Measurements from ENCODE around the gene SARDH.

Gene SARDH

GRCh38 chr9:133615606-133616188 lies 122.5 kb downstream of the SARDH start:
- DNase-seq (no peak), ATAC-seq (ENCODE audit: insufficient read depth, low read depth) (no peak)
- Histone ChIP-seq H4K20me1 (ENCODE audit: insufficient read depth, low read length) (no peaks in the 10 kb centered on the region), H2AFZ (ENCODE audit: low read depth, low read length) (no peak overlapping the region), H3K27me3 (ENCODE audit: insufficient read depth, low read length, poor library complexity) (no peaks in the 10 kb centered on the region), H3K79me2 (ENCODE audit: insufficient read depth, low read length) (no peaks in the 10 kb centered on the region), H3K27ac (ENCODE audit: low read length) (no peak overlapping the region), H3K36me3 (ENCODE audit: insufficient read depth, low read length) (no peaks in the 10 kb centered on the region), H3K9ac (ENCODE audit: low read depth, low read length) (no peak overlapping the region), H3K4me1 (ENCODE audit: insufficient read depth, low read length) (peaks cover 17% of the 10 kb centered on the region), H3K4me3 (ENCODE audit: low read depth in 1 of 2, low read length in 2 of 2) (no peak overlapping the region), H3K4me2 (ENCODE audit: insufficient read depth, low read length) (no peak overlapping the region), H3K9me3 (ENCODE audit: insufficient read depth, low read length, severe bottlenecking) (no peaks in the 10 kb centered on the region)
- no peak for TF ChIP-seq CTCF (IDR thresholded peaks at IDR 0.05; ENCODE audit: borderline replicate concordance, extremely low read depth, low read length, poor library complexity, severe bottlenecking)

- DNase-seq (no peak), ATAC-seq (ENCODE audit: insufficient read depth, low read depth) (no peak)
- H2AFZ ChIP-seq (ENCODE audit: low read depth, low read length): no peak overlapping the region
- no peak overlapping the region for H3K4me3 ChIP-seq (ENCODE audit: low read depth in 1 of 2, low read length in 2 of 2)
- no peak overlapping the region for H3K4me2 ChIP-seq (ENCODE audit: insufficient read depth, low read length)
- no peaks in the 10 kb centered on the region for H3K36me3 ChIP-seq (ENCODE audit: insufficient read depth, low read length)
- no peak overlapping the region for H3K9ac ChIP-seq (ENCODE audit: low read depth, low read length)
- H3K79me2 ChIP-seq (ENCODE audit: insufficient read depth, low read length): no peaks in the 10 kb centered on the region
- peaks cover 12% of the 10 kb centered on the region for H3K4me1 ChIP-seq (ENCODE audit: insufficient read depth, low read length)
- H3K27me3 ChIP-seq (ENCODE audit: insufficient read depth, low read length, poor library complexity): no peaks in the 10 kb centered on the region
- no peaks in the 10 kb centered on the region for H3K9me3 ChIP-seq (ENCODE audit: insufficient read depth, low read length, severe bottlenecking)
- TF ChIP-seq CTCF (IDR thresholded peaks at IDR 0.05; ENCODE audit: borderline replicate concordance, extremely low read depth, low read length, poor library complexity, severe bottlenecking) (no peak), EZH2 (IDR thresholded peaks at IDR 0.05; ENCODE audit: borderline replicate concordance, low read depth, low read length, severe bottlenecking) (no peak)
- no peaks in the 10 kb centered on the region for H4K20me1 ChIP-seq (ENCODE audit: insufficient read depth, low read length)
- no peak overlapping the region for H3K27ac ChIP-seq (ENCODE audit: low read length)
Measured at GRCh38 chr9:133615186-133615585, 123.0 kb downstream of the SARDH start.

- H3K4me3 ChIP-seq (ENCODE audit: low read depth in 1 of 2, low read length in 2 of 2): no peak overlapping the region
- TF ChIP-seq CTCF (IDR thresholded peaks at IDR 0.05; ENCODE audit: borderline replicate concordance, extremely low read depth, low read length, poor library complexity, severe bottlenecking) (no peak), EZH2 (IDR thresholded peaks at IDR 0.05; ENCODE audit: borderline replicate concordance, low read depth, low read length, severe bottlenecking) (no peak)
- DNase-seq (no peak), ATAC-seq (ENCODE audit: insufficient read depth, low read depth) (no peak)
- H2AFZ ChIP-seq (ENCODE audit: low read depth, low read length): no peak overlapping the region
- no peaks in the 10 kb centered on the region for H3K36me3 ChIP-seq (ENCODE audit: insufficient read depth, low read length)
- no peak overlapping the region for H3K4me2 ChIP-seq (ENCODE audit: insufficient read depth, low read length)
- no peaks in the 10 kb centered on the region for H3K9me3 ChIP-seq (ENCODE audit: insufficient read depth, low read length, severe bottlenecking)
- no peaks in the 10 kb centered on the region for H3K27me3 ChIP-seq (ENCODE audit: insufficient read depth, low read length, poor library complexity)
- H3K9ac ChIP-seq (ENCODE audit: low read depth, low read length): no peak overlapping the region
- H3K27ac ChIP-seq (ENCODE audit: low read length): no peak overlapping the region
- H3K79me2 ChIP-seq (ENCODE audit: insufficient read depth, low read length): no peaks in the 10 kb centered on the region
- peaks cover 7% of the 10 kb centered on the region for H3K4me1 ChIP-seq (ENCODE audit: insufficient read depth, low read length)
- no peaks in the 10 kb centered on the region for H4K20me1 ChIP-seq (ENCODE audit: insufficient read depth, low read length)
Measured at GRCh38 chr9:133614678-133615077, 123.5 kb downstream of the SARDH start.

GRCh38 chr9:133614056-133614455 lies 124.1 kb downstream of the SARDH start:
- TF ChIP-seq EZH2 (IDR thresholded peaks at IDR 0.05; ENCODE audit: borderline replicate concordance, low read depth, low read length, severe bottlenecking): no peak
- TF ChIP-seq CTCF (IDR thresholded peaks at IDR 0.05; ENCODE audit: borderline replicate concordance, extremely low read depth, low read length, poor library complexity, severe bottlenecking): no peak
- ATAC-seq (ENCODE audit: insufficient read depth, low read depth): no peak
- H3K27me3 ChIP-seq (ENCODE audit: insufficient read depth, low read length, poor library complexity): no peaks in the 10 kb centered on the region

More at GRCh38 chr9:133614056-133614455, 124.1 kb downstream of the SARDH start:
- Histone ChIP-seq H4K20me1 (ENCODE audit: insufficient read depth, low read length) (no peaks in the 10 kb centered on the region), H3K27ac (ENCODE audit: low read length) (no peak overlapping the region), H2AFZ (ENCODE audit: low read depth, low read length) (no peak overlapping the region), H3K9me3 (ENCODE audit: insufficient read depth, low read length, severe bottlenecking) (no peaks in the 10 kb centered on the region), H3K4me1 (ENCODE audit: insufficient read depth, low read length) (peaks cover 1% of the 10 kb centered on the region; the same call in 1 of the 2 replicates), H3K79me2 (ENCODE audit: insufficient read depth, low read length) (no peaks in the 10 kb centered on the region), H3K9ac (ENCODE audit: low read depth, low read length) (no peak overlapping the region), H3K4me3 (ENCODE audit: low read depth in 1 of 2, low read length in 2 of 2) (no peak overlapping the region), H3K4me2 (ENCODE audit: insufficient read depth, low read length) (no peak overlapping the region), H3K36me3 (ENCODE audit: insufficient read depth, low read length) (no peaks in the 10 kb centered on the region)
- DNase-seq: no peak
